Thyroid gland (tissue), 4 donors: Measurements from ENCODE around the gene FLNA. TPM values are rescaled to one million over a fixed set of nuclear protein-coding genes. Genes with fewer than 3 reads are reported as not detected.

ENCODE experiments used
- DNase-seq, 2 donors: peaks; one replicate each; pipeline ENCODE4 v3.0.0-alpha.2; 2019
- H3K27ac ChIP-seq, 3 donors: fragments of 200-600 bp; sonication (generic); 1 replicate in 2 of 3; 2 replicates in 1 of 3; pipeline ENCODE4 v1.5.1; 2016 to 2019; ENCODE audit warnings: mild to moderate bottlenecking in 1 of 3, moderate library complexity in 1 of 3
- H3K27me3 ChIP-seq: fragments of 200-600 bp; sonication (generic); one replicate; pipeline ENCODE4 v1.5.1; 2019
- H3K36me3 ChIP-seq, 2 donors: fragments of 200-600 bp; sonication (generic); one replicate each; pipeline ENCODE4 v1.5.1; 2016 to 2019
- H3K4me1 ChIP-seq, 2 donors: fragments of 200-600 bp; sonication (generic); one replicate each; pipeline ENCODE4 v1.5.1; 2017 to 2019
- H3K4me3 ChIP-seq, 3 donors: fragments of 200-600 bp; sonication (generic); replicated peaks in 1 of 3; 1 replicate in 2 of 3; 2 replicates in 1 of 3; pipeline ENCODE4 v1.5.1; 2016; ENCODE audit warnings: mild to moderate bottlenecking in 1 of 3
- H3K9me3 ChIP-seq: fragments of 200-600 bp; sonication (generic); one replicate; pipeline ENCODE4 v1.5.1; 2017
- POLR2A ChIP-seq, 2 donors: fragments of 450-650 bp; IDR thresholded peaks; one replicate each; pipeline ENCODE4 v1.6.1; 2017; ENCODE audit warnings: antibody characterized with exemption in 2 of 2, mild to moderate bottlenecking in 2 of 2, moderate library complexity in 1 of 2
- WGBS, 2 donors: methylation state at CpG; one replicate each; pipeline ENCODE4 v1.1.5; 2017; 5-methylcytosine and 5-hydroxymethylcytosine counted together
- intact Hi-C: fragments of 100-400 bp; cut with DNase I; formaldehyde crosslinking; loops from one replicate; pipeline ENCODE4 v1.15.1; 2023
- total RNA-seq, 4 donors: library from RNA; depleted of rRNA; stranded (reverse); fragments of >200 nt; gene quantifications; one replicate each; pipeline ENCODE4 v1.2.3, GENCODE V29; 2016
- TF ChIP-seq, protein P1 (sequence below), 6 experiments: fragments of 200-600 bp in 3 of 6; fragments of 450-650 bp in 3 of 6; sonication (generic) in 3 of 6; IDR thresholded peaks; one replicate each; pipeline ENCODE4 v1.5.1; 2016 to 2019; ENCODE audit warnings: antibody characterized with exemption in 6 of 6, mild to moderate bottlenecking in 2 of 6, inconsistent platforms in 1 of 6, moderate library complexity in 1 of 6

The FLNA gene
- total RNA-seq, 4 donors from 2014 or later = 143 to 553 (median 291) TPM

DNA sequence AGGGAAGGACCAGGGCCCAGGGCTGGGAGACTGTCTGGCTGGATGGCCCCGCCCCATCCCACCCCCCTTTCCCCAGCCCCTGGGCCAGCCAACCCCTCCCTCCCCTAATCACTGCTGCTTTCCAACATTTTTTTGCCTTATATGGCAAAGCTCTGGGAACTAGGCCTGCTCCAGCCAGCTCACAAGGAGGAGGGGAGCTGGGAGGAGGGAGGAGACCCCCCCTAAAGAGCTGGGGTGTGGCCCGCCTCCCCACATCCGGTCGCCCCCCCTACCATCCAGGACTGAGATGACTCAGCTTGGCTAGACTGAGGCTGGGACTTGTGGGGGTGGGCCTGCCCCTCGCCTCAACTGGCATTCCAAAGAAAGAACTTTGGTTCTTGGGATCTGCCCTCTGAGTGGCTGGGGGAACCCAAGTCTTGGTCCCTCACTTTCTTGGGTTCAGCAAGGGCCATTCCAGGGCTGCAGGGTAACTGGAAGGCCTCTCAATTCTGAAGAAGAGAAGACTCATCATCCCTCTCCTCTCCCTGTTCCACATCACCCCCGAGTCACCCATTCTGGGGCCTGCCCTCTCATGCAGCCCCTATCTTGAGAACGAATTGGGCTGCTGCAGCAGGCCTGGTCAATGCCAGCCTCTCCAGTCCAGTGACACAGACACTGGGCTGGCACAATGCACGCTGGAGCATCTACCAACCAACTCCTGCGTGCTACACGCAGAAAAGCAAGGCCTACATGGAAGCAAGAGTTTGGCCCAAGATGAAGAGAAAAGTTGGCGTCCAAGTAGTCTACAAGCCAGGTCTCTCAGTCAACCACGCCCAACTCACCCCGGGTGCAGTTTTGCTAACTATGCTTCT, 4.8 kb downstream of the FLNA start:
- Histone ChIP-seq H3K36me3 (peaks cover 9 to 25% of the 10 kb centered on the region in 2 donors), H3K27ac (peak overlapping the region; percentile 87 to 95 (median 89)), H3K4me3 (peak overlapping the region in 2 of 3 donors; percentile 50 to 73), H3K27me3 (no peaks in the 10 kb centered on the region), H3K4me1 (peaks cover 11 to 25% of the 10 kb centered on the region in 2 donors), H3K9me3 (no peaks in the 10 kb centered on the region)
- DNase-seq = peak; percentile 71 to 84
- peak in 1 of 2 donors; percentile 62 for TF ChIP-seq POLR2A (IDR thresholded peaks at IDR 0.05)
- TF ChIP-seq, protein P1, sequence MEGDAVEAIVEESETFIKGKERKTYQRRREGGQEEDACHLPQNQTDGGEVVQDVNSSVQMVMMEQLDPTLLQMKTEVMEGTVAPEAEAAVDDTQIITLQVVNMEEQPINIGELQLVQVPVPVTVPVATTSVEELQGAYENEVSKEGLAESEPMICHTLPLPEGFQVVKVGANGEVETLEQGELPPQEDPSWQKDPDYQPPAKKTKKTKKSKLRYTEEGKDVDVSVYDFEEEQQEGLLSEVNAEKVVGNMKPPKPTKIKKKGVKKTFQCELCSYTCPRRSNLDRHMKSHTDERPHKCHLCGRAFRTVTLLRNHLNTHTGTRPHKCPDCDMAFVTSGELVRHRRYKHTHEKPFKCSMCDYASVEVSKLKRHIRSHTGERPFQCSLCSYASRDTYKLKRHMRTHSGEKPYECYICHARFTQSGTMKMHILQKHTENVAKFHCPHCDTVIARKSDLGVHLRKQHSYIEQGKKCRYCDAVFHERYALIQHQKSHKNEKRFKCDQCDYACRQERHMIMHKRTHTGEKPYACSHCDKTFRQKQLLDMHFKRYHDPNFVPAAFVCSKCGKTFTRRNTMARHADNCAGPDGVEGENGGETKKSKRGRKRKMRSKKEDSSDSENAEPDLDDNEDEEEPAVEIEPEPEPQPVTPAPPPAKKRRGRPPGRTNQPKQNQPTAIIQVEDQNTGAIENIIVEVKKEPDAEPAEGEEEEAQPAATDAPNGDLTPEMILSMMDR (IDR thresholded peaks at IDR 0.05) = no peak
- WGBS, 2 donors = 10% methylated on average over 5 of the region's 13 CpGs; no CpG with 5 or more reads in 1 of the 2 donors
- intact Hi-C loops = no loop called here

DNA sequence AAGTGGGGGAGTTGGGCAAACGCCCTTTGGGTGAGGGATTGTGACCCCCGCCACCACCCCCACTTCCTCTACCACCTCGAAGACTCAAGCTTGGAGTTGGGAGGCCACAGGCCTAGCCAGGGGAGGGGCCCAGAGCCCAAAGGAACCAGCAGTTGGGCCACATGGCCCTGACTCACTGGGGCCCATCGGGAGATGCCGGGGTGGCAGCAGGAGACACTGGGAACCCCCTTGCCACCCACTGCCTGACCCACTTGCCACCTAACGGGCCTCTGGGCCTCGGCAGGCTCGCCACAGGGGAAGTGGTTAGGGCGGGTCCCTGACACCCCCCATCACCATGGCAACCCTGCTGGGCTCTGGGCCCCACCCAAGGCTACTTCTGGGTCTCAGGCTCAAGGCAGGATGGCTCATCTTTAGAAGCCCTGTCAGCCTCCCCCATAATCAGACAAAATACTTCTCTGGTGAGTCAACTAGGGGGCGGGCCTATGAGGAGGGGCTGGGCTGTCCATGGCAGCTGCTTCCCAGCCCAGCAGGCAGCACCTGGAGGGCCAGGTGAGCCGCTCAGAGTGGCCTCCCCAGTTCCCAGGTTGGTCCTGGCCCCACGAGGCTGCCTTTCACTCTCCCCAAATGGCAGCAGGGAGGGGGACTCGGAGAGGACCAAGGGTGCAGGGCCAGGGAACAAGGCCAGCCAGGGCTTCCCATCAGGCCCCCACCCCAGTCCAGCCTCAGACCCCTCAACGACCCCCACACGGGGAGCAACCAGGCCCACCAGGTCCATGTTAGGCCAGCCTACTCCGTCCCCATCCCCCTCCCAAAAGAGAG, 5.6 kb downstream of the FLNA start:
- H3K4me1 ChIP-seq = peaks cover 7 to 21% of the 10 kb centered on the region in 2 donors
- peak overlapping the region in 1 of 3 donors; percentile 20 for H3K4me3 ChIP-seq
- no peaks in the 10 kb centered on the region for H3K9me3 ChIP-seq
- 0% methylated on average over 1 of the region's 16 CpGs; no CpG with 5 or more reads in 1 of the 2 donors for WGBS, 2 donors
- peak; percentile 73 to 76 for DNase-seq
- peaks cover 14 to 33% of the 10 kb centered on the region in 2 donors for H3K36me3 ChIP-seq
- TF ChIP-seq POLR2A (IDR thresholded peaks at IDR 0.05) = peak; percentile 20 to 37
- TF ChIP-seq, protein P1 (IDR thresholded peaks at IDR 0.05) = no peak
- intact Hi-C loops = no loop called here
- H3K27ac ChIP-seq = peak overlapping the region; percentile 87 to 95 (median 89)
- no peaks in the 10 kb centered on the region for H3K27me3 ChIP-seq

DNA sequence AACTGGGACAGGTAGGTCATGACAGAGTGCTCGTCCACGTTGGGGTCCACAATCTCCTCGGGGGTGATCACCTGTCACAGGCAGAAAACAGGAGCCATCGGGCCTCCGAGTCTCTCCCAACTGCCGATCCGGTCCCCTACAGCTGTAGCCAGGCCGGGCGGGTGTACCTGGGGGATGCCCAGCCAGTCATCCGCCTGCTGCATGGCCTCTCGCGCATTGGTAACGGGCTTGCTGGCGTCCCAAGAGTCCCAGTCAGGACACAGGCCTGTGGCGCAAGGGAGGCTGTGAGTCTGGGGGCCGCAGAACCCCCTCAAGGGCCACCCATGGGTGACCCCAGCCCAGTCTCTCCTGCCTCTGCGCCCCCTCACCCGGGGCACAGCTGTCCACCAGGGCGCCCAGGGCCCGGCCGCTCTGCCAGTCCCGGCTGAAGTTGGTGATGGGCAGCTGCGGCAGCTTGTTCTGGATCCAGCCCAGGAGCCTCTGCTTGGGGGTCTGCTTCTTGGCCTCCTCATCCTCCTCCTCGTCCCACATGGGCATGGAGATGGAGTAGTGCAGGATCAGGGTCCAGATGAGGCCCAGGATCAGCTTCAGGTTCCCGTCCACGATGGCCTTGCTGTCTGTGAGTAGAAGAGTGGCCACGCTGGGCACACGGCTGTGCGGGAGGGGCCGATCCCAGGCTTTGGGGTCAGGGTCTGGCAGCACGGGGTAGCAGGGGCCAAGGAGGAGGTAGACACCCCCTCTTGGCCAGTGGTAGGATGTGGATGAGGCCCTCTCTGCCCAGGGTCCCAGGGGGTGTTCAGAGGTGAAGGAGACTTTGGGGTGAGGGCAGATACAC, 6.7 kb downstream of the FLNA start:
- H3K9me3 ChIP-seq = no peaks in the 10 kb centered on the region
- H3K4me1 ChIP-seq = peaks cover 4 to 17% of the 10 kb centered on the region in 2 donors
- no peak overlapping the region for H3K4me3 ChIP-seq
- H3K27ac ChIP-seq = peak overlapping the region in 2 of 3 donors; percentile 87 to 89
- WGBS, 2 donors = 83% methylated on average over 7 of the region's 31 CpGs; no CpG with 5 or more reads in 1 of the 2 donors
- no peaks in the 10 kb centered on the region for H3K27me3 ChIP-seq
- no peak for DNase-seq
- TF ChIP-seq, protein P1 (IDR thresholded peaks at IDR 0.05) = no peak
- TF ChIP-seq POLR2A (IDR thresholded peaks at IDR 0.05) = no peak
- H3K36me3 ChIP-seq = peaks cover 18 to 39% of the 10 kb centered on the region in 2 donors
- intact Hi-C loops = no loop called here

DNA sequence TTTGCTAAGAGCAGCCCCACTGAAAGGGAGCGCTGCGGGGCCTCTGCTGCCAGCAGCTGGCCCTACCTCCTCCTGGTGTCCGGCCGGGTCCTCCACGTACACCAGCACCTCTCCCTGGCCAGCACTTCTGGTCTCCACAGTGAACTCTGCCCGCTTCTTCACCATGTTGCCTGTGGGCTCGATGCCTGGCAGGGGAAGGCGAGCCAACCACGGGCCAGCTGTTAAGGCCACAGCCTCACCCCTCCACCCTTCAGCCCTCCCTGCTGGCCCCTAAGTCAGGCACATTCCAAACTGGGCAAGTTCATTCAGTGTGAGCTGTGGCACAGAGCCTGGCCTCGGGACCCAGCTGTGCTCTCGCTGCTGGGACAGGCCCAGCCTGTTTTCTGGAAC, 7.8 kb downstream of the FLNA start:
- DNase-seq = no peak
- TF ChIP-seq POLR2A (IDR thresholded peaks at IDR 0.05) = no peak
- TF ChIP-seq, protein P1 (IDR thresholded peaks at IDR 0.05) = no peak
- Histone ChIP-seq H3K4me3 (no peak overlapping the region), H3K27me3 (no peaks in the 10 kb centered on the region), H3K36me3 (peaks cover 28 to 50% of the 10 kb centered on the region in 2 donors), H3K4me1 (peaks cover 4 to 11% of the 10 kb centered on the region in 2 donors), H3K9me3 (no peaks in the 10 kb centered on the region), H3K27ac (no peak overlapping the region)
- intact Hi-C loops = no loop called here
- WGBS, 2 donors = 75% methylated on average over 2 of the region's 11 CpGs; no CpG with 5 or more reads in 1 of the 2 donors
